ENCODE results near the gene S100A4.
"Not testable (repeated sequence)": the region's sequence is repeated elsewhere in the genome, so short reads cannot be mapped to it uniquely, and the experiment has no call there.

Gene S100A4

DNA sequence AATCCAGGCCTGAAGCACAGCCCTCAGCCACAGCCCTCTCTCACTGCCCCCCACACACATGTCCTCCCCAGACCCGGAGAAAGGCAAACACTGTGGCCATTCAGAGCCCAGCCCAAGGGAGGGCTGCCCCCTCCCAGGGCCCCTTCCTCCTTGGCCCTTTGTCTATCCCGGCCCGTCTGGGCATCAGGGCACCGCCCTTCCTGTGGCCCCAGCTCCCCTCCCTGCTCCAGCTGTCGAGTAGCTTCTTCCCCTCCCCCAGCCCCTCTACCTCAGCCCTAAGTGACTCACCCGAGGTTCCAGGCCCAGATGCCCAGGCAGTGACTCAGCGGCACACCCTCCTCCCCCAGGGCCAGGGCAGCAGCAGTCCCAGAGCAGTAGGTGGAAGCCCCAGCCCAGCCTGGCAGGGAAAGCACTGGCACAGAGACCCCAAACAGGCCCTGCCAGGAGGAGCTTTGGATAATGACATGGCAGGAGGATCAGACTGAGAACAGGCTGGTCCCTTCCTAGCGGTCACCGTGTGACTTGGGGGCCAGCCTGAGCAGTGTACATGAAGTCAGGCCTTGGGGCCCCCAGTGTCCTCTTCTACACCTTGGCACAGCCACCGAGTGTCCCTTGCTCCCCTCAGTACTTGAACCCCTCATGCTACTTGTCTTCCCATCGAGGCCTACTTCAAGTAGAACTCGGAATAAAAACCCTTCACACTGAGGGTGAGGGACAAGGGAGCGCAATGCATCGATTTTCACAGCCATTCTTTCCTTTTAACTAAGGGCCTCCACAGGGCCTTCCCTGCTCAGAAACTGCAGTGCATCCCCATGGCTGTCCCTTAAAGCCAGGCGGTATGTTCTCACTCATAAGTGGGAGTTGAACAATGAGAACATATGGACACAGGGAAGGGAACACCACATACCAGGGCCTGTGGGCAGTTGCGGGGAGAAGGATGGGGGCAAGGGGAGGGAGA lies 21.1 kb upstream of the S100A4 start:
- DNase-seq, result peak; percentile 80

DNA sequence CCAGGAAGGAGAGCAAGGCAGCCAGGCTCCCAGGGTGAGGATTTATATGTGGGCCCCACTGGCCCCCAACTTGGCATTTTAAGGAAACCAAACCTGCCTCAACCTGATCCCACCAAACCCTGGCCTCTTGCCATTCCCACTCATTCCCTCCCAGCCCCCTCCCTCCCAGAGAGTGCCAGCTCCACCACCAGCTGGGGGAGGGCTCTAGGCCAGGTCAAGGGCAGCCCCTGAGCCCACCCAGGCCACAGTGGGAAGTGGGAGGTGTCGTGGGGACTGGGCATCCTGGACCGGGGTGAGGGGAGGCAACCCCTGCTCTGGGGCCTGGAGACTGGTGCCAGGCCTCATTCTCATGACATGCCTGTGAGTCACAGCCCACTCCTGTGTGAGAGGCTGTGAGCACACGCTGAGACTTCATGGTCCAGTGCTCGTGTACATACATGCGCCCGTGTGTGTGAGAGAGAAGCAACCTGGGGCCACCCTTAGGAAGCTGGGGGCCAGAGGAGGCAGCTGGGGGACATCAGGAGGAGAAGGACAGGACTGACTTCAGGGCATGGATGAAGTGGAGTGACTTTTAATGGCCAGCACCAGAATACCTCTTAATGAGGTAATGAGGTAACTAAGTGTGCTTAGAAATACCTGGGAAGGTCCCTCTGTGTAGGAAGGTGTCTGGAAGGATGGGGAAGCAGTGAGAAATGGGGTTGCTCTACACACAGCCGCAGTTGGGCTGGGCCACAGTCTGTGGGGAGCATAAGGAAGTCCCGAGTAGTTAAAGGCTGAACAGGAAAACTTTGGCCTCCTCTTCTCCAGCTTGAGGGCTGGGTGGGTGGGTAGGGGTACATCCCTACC lies 20.1 kb upstream of the S100A4 start, which contains the start of gene S100A2:
Gene S100A2, minus strand, starts transcription at position 316 of the 846 bp plus-strand sequence. CDS start 1,967 bp downstream, outside the sequence.
- peak; percentile 32 for DNase-seq

DNA sequence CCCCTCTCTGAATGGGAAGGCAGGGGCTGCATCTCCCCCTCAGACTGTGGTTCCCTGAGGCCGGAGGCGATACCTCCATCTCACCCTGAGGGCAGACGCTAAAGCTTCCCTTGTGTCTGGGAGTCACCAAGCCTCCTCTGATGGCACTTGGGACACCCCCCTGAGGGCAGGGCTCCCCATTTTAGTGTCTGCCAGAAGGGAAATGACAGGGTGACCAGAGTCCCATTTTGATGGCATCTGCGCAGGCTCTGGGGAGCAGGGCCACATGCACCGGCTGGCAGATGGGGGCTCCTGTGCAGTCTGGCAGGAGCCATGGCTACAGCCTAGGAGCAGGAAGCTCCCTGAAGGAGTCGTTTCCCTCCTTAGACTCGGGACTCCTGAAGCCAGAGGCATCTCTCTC lies 18.4 kb upstream of the S100A4 start:
- DNase-seq, result no peak

DNA sequence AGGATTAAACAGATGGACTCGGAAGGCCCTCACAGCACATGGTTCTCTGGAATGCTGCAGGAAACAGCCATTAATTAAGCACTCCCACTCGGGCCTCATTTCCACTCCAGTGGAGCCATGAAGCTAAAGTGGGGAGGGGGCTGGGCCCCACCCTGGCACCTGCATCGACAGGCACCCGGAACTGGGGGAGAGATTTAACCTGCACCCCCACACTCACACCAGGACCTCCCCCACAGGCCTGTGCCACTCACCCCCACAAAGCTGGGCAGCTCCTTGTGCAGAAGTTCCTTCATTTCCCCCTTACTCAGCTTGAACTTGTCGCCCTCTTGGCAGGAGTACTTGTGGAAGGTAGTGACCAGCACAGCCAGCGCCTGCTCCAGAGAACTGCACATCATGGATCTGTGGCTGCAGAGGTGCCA lies 17.9 kb upstream of the S100A4 start:
- DNase-seq, result no peak

DNA sequence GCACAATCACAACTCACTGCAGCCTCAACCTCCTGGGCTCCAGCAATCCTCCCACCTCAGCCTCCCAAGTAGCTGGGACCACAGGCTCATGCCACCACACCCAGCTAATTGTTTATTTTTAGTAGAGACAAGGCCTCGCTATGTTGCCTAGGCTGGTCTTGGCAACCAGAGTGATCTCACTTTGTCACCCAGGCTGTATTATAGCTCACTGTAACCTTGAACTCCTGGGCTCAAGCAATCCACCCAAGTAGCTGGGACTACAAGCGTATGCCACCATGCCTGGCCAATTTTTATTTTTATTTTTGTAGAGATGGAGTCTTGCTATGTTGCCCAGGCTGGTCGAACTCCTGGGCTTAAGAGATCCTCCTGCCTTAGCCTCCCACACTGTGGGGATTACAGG lies 16.4 kb upstream of the S100A4 start:
- DNase-seq, result not testable (repeated sequence)

DNA sequence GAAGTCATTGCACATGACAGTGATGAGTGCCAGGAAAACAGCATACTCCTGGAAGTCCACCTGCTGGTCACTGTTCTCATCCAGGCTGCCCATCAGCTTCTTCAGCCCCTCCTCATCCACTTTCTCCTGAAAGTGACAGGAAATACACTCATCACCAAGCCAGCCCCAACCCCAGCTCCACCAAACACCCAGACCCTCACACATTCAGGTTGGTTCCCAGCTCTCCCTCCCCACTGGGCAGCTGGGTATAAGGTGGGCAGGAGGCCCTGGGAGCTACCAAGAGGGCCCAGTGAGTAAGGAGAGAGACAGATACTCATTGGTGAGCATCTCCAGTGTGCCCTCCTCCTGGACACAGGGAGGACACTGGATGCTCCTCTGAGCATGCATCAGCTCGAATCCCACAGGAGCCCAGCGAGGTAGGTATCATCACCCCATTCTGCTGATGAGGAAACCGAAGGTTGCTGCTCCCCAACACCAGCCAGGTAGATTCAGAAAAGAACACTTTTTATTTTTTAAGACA lies 15.9 kb upstream of the S100A4 start:
- DNase-seq, result no peak

DNA sequence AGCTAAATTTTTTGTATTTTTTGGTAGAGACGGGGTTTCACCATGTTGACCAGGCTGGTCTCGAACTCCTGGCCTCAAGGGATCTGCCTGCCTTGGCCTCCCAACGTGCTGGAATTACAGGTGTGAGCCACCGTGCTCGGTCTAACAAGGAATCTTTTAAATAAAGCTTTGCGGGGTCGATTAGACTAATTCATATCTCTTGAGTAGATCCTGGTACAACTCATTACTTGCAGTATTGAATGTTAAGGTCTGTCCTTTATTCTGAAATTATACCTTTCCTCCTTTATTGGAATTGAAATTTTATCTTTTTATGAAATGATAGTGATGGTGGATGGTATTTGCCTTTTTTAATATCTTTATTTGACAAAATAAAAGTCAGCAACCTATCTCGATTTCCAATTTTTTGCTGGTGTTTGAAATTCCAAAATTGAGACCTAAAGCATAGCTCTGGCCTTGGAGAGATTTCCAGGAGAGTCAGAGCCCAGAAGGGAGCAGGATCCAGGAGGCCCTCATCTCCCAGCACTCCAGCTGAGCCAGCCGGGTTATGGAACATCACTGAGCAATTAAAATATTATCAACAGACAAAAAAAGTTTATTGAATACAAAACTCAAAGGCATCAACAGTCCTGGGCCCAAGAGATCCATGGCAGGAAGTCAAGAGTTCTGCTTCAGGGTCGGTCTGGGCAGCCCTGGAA lies 15.3 kb upstream of the S100A4 start:
- DNase-seq, result no peak

DNA sequence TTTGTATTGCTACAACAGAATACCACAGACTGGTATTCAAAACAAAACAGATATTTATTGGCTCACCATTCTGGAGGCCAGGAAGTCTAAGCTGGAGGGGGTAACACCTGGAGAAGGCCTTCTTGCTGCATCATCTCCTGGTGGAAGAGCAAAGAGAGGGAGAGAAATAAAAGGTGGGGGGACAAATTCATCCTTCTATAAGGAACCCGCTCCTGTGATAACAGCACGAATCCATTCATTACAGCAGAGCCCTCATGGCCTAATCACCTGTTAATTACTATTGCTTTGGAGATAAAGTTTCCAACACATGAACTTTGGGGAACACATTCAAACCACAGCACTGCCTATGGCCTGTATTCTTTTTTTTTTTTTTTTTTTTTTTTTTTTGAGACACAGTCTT lies 14.6 kb upstream of the S100A4 start:
- no peak for DNase-seq

DNA sequence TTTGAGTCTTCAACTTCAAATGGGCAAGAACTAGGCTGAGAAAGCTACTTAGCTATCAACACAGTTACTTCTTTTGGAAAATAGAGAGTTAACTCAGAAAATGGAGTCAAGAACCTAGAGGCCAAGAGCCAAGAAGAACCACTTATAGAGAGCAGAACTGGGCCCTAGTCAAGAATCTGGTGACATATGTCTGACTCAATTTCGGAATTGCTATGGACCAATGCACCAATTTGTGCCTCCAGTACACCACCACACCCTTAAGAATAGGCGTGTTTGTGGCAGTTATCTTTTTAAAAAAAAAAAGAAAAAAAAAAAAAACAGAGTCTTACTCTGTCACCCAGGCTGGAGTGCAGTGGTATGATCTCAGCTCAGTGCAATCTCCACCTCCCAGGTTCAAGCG lies 12.3 kb upstream of the S100A4 start:
- DNase-seq, result no peak

DNA sequence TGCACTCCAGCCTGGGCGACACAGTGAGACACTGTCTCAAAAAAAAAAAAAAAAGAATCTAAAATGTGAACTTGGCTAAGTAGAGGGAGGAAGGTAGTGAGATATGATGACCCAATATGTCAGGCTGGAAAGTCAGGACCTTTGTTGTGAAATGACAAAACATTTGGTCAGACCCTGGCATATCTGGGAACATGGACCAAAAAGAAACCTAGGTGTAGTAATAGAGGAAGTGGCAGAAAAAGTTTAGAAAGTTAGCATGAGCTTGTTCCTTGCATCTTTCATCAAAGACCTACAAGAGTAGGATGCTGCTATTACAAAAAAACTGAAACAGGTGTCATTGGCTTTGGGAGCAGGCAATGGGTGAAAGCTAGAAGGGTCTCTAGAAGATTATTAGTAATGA lies 10.7 kb upstream of the S100A4 start:
- DNase-seq, result no peak

DNA sequence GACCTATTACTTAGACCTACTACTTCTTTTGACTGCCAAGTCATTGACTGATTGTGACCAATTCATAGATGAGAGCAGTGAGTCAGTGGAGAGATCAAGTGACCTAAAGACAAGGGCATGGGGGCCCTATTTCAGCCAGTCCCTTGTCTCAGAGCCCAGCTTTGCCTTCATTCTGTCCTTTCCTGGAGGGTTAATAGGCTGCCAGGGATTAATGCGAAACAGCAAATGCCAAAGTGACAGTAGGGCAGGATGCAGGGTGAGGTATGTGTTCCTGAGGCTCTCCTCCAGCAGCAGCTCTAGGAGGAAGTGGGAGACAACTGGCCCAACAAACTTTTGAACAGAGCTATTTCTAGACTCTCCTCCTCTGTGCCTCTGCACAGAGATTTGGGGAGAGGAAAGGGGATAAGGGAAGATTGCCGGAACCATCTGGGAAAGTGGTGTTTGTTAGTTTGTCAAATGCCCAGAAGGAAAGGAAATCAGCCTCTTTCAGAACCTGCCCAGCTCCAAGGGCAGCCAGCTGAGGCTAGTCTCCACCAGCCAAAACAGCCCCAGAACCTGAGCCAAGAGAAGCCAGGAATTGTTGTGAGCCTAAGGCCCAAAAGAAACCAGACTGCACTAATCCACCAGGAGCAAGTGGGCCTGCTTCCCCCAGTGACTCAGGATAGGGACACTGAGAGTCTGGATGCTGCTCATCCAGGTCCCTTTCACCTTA lies 8.4 kb upstream of the S100A4 start:
- DNase-seq, result no peak

DNA sequence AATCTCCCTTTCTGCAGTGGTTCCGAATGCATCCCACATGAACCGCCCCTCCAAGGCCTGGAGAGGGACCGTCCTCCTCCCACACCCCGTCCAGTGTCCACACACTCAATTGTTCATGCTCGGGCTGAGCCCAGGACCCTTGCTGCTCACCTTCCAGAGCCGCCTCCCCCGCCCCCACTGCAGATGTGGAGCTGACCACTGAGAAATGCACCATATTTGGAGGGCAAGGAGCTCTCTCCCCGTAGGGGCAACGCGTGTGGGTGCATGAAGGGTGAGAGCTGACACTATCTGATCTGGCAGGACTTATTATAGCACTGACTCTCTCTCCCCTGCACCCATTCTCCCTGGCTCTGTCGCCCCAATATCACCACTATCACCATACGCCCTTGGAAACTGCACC lies 7.5 kb upstream of the S100A4 start:
- DNase-seq, result no peak

DNA sequence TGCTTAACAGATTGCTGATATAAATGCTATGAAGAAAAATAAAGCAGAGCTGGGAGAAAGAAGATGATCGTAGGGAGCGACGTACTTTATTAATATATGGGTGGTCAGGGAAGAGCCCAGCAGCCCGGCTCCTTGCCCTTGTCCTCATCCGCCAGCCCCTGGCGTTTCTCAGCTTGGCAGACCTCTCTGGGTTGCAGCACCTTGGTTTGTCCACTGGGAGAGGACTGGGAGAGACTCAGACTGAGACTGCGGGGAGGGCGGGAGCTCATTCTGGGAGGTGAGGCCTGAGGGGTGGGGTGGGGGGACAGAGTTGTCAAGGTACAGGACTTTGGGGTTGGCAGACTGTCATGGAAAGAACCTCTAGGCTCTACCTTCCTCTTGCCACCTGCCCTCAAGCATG lies 6.7 kb upstream of the S100A4 start:
- no peak for DNase-seq

DNA sequence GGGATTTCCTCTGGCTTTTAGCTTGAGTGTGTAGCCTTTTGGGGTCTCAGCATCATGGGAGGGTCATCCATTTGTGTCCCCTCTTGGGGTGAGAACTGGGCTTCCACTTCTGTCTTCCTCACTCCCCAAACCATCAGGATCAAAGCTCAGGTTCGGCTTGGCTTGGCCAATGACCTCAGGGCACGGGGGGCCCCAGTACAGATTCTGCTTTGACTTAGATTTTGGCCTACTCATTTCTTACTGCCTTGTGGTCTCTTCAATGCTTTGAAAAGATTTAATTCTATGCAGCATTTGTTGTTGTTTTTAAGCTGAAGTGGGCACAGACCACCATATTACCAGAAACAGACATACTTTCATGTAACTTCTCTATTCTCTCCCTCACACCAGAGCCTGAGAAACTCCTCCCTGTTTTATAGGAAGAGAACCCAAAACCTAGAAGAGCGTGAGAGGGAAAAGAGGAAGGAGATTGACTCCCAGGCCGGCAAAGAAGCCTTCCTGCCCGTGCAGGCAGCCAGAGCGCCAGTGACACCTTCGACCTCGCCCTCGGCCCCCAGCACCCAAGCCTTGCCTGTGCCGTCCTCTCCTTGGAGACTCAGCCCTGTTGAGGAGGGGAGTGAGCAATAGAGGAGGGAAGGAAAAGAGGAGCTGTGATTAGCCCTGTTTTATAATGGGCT lies 5.4 kb upstream of the S100A4 start:
- DNase-seq, result no peak

DNA sequence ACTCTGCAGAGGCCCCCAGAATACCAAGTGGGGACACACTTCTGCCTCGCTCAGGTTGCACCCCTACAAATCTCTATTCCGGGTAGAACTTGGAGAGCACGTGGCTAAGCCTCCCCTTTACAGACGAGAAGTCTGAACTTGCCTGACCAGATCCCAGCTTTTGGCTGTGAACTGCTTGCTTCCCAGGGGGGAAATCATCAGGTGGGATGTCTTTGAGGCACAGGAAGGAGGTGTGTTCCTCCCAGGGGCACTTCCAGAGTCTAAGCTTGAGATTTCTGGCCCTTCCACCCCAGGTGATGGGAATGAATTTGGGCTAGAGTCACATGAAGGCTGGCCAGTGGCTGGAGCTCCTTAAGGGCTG lies 4.8 kb upstream of the S100A4 start:
- no peak for DNase-seq

DNA sequence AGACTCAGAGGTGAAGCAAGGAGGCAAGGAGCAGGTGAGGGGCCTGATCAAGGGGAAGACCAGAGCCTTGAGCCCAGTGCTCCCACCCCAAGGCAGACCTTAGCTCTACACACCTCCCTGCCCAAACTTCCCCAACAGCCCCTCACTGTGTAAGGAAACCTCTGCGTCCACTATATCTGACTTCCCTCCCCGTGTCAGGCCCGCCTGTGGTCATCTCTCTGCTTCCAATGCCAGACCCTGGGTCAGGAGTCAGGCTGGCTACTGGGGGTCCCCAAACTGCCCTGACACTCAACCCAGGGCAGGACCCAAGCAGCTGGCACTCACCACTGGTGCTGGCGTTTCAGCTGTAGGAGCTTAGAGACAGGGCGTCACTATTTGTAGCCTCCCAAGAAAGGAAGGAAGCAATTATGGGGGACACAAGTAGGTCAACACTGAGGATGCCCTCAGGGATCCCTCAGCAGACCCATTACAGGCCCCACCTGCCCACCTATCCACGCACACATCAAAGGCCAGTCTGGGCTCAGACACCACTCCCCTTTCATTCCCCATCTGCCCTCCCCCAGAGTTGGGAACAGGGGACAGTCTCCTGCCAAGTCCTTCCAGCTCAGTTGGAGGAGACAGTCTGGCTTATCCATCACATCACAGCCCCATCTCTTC lies 4.3 kb upstream of the S100A4 start:
- DNase-seq, result no peak

DNA sequence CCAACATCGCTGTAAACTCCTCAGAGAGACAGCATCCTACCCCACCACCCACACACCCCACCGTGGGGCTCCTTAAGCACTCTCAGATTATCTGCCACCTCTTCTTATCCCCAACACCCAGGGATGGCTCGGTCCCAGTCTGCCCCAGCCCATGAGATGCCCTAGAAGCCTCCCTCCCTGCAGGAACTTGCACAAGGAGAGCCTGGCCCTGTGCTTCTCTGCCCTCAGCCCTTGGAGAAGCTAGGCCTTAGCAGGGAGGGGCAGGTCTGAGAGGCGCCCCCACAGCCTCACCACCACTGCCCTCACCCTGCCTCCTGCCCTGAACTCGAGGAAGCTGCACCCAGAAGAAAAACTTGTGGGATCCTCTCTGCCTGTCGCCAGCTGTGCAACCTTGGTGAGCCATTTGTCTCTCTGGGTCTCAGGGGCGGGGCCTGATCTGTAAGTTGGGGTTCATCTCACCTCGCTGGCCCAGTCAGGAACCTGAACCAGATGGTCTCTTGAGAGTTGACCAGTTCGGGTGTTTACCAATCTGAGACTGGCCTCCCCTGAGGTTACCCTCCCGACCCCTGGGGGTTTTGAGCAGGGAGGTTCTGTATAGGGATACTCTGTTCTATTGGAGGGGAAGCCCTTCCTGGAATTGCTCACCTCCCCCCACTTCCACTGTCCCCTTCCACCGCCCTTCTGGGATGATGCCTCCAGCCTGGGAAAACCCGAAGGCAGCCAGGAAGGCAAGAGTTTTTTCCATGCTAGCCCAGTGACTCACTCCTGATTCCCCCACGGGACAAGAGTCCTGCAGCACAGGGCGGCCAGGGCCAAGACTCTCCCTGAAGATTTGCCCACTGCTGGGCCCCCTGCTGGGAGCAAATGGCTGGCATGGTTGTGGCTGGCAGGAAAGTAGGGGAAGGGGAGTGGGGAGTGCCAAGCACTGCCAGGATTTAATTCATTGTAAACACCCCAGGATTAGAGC lies 3.4 kb upstream of the S100A4 start, which contains the start of gene S100A3:
Gene S100A3, minus strand, starts transcription at position 537 of the 967 bp plus-strand sequence. CDS start 773 bp downstream, outside the sequence.
- no peak for DNase-seq

DNA sequence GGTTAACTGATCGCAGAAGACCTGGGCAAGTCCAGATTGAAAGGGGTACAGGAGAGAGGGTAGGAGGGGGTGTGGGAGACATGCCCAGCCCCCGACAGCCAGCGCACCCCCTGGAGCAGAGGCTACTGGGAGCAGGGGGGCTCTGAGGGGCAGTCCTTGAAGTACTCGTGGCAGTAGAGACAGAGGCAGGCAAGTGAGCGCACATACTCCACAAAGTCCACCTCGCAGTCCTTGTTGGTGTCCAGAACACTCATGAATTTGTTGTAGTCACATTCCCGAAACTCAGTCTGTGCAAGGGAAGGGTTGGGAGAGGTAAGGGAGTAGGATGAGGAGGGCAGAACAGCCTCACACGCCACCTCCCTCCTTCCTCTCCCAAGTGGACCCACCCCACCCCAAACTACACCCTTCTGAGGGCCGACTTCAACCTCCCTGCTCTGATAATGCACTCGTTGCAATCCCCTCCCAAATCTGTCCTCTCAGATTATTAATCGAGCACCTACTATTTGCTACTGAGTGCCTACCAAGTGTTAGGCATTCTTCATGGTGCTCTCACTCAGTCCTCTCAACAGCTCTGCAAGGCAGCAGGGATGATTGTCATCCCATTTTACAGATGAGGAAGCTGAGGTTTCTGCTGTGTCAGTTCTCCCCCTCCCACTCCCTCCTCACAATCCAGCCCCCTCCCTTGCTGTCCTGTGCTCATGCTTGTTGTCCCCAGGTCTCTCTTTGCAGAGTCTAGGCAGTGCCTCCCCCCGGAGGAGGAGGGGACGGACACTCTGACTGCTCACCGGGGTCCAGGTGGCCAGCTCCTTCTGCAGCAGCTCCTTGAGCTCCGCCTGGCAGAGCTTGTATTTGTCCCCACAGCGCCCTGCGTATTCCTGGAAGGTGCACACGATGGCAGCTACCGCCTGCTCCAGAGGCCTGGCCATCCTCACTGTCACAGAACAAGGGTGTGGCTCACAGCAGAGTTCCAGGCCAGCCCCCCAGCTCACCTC lies 2.2 kb upstream of the S100A4 start:
- DNase-seq, result no peak

Measured in activated CD4-positive, alpha-beta T cell treated with anti-CD3 and anti-CD28 coated beads for 1 hour (primary cell).